GM21447 (cell line): Measurements from ENCODE around the gene IP6K3.

ENCODE experiments used
- ATAC-seq: cut with Tn5 transposase; IDR thresholded peaks from one replicate; pipeline ENCODE4 v1.9.1; 2021; ENCODE audit not compliant: unreplicated experiment

Gene IP6K3

GRCh38 chr6:33723371-33724085 lies 23.2 kb downstream of the IP6K3 start:
- no peak for ATAC-seq

- ATAC-seq = no peak
These were observed 24.5 kb downstream of the IP6K3 start for GRCh38 chr6:33722103-33722623.

- ATAC-seq = no peak
These were observed 25.2 kb downstream of the IP6K3 start for GRCh38 chr6:33721508-33721907.

- ATAC-seq = no peak
These were observed 25.7 kb downstream of the IP6K3 start for GRCh38 chr6:33720998-33721397.

GRCh38 chr6:33719326-33719987 lies 27.2 kb downstream of the IP6K3 start:
- no peak for ATAC-seq

GRCh38 chr6:33718713-33719112 lies 28.0 kb downstream of the IP6K3 start:
- ATAC-seq = no peak

- ATAC-seq = no peak
These were observed 28.7 kb downstream of the IP6K3 start for GRCh38 chr6:33717934-33718455.

GRCh38 chr6:33716890-33717632 lies 29.6 kb downstream of the IP6K3 start:
- ATAC-seq = no peak

- ATAC-seq = no peak
These were observed 30.3 kb downstream of the IP6K3 start for GRCh38 chr6:33716379-33716778.

- no peak for ATAC-seq
These were observed 32.2 kb downstream of the IP6K3 start for GRCh38 chr6:33714385-33715040.

- ATAC-seq = no peak
These were observed 32.9 kb downstream of the IP6K3 start for GRCh38 chr6:33713786-33714185.

- no peak for ATAC-seq
These were observed 33.8 kb downstream of the IP6K3 start for GRCh38 chr6:33712914-33713313.

GRCh38 chr6:33711140-33712129 lies 35.3 kb downstream of the IP6K3 start, which contains the start of gene UQCC2:
Gene UQCC2, minus strand, starts transcription at chr6:33711700. Its CDS starts 14 bp downstream, at chr6:33711686.
- ATAC-seq = peak; percentile 86

GRCh38 chr6:33710296-33711121 lies 36.2 kb downstream of the IP6K3 start:
- no peak for ATAC-seq

GRCh38 chr6:33709605-33710295 lies 37.0 kb downstream of the IP6K3 start:
- no peak for ATAC-seq

- ATAC-seq = no peak
These were observed 38.0 kb downstream of the IP6K3 start for GRCh38 chr6:33708516-33709204.

GRCh38 chr6:33707771-33708170 lies 38.9 kb downstream of the IP6K3 start:
- no peak for ATAC-seq
